NCI-H1436 treated with DMSO at 0.1 percent for 48 hours (cell line): ENCODE results near the gene ARID1B.

Source experiments
- DNase-seq: peaks from one replicate; lab custom pipeline; 2025; lab: John Stamatoyannopoulos, UW

The ARID1B gene

DNA sequence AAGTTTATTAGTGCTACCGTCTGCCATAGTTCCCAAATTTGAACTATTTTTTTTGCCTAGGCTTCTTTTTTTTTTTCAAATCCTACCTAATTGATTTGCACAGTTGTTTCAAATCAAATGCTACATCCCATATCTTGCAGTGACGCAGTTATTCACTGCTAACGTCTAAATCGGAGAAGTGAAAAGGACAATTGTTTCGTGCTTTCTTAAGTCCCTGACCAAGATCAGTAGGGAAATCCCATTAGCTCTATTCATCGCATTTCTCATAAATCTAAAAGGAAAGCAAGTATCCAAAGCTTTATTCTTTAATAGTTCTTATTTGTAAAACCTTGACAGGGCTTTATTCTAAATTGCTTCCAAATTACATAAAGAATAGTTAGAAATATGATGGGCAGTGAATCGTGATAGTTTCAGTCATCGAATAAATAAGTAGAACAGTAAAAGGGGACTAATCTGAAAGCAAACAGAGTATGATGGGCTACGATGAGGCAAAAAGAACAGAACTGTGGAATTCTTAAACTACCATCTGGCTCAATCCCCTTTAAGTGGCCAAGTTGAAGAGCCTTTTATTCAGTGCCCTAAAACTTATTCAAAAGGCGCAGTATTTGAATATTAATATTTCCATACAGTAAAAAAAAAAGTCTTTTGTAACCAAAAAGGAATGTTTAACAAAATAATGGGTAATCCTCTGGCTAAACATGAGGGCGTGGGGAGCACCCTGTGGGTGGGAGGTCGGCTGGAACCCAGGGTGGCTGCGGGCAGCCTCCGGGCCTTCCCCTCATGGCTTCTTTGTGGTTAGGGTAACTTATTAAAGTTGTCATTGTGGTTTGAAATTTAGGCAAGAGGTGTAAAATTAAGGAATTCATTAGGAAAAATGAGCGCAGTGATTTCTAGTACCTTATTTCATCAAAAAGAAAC is 3.0 kb upstream of the ARID1B start:
- DNase-seq = no peak

DNA sequence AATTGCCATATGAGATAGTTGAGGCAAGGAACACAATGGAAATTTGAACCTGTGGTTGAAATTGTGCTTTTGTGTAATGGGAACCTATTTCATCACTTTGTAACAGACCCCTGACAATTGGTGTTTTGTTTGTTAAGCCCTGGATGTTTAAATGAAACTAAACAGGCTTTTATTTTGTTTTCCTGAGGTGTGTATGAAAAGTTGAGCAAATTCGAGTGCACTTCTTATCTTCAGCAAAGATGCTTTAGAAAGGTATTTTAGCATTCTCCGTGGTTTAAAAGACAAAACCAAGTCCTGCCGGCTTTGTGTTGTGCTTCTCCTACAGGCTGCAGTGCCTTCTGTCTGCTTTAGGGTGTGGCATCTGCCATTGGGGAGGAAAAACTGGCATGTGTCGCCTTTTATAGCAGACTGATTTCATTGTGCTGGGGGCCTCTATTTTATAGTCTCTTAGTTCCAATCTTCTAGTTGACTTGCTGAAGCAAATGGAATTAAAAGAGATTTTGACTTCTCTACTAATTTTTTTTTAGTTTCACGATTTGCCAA is 2.2 kb upstream of the ARID1B start:
- DNase-seq = no peak

DNA sequence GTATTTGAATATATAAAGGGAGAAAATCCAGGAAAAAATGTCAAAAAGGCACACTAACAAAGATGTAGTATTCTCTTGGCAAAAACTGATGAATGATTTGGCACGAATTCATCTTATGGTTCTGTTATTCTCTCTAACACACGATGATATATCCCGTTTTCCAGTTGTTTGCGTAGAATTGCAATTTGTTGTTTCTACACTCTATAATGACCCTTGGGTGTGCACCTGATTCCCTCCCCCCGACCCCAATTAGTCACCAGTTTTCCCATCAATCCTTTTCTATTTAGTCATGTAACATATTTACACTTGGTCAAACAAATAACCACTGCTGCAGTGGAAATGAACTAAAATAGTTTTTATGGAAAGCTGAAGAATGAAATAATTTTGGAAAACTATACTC is 1.5 kb upstream of the ARID1B start:
- DNase-seq = no peak

DNA sequence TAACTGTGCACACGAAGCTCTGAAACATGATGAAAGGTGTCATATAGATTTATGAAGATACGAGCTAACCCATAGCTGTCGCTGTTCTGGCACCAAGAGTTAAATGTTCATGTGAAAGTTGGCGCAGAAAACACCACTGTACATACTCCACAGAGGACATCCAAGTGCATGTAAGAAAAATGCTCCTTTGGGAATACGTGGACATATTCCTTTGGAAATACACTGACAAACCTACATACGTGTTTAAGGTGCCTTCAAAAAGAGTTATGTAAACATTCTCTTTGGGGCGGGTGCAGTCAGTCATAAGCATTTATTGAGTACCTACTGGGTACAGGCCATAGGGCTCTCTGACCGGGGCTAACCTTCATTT is 723 bp upstream of the ARID1B start:
- no peak for DNase-seq

DNA sequence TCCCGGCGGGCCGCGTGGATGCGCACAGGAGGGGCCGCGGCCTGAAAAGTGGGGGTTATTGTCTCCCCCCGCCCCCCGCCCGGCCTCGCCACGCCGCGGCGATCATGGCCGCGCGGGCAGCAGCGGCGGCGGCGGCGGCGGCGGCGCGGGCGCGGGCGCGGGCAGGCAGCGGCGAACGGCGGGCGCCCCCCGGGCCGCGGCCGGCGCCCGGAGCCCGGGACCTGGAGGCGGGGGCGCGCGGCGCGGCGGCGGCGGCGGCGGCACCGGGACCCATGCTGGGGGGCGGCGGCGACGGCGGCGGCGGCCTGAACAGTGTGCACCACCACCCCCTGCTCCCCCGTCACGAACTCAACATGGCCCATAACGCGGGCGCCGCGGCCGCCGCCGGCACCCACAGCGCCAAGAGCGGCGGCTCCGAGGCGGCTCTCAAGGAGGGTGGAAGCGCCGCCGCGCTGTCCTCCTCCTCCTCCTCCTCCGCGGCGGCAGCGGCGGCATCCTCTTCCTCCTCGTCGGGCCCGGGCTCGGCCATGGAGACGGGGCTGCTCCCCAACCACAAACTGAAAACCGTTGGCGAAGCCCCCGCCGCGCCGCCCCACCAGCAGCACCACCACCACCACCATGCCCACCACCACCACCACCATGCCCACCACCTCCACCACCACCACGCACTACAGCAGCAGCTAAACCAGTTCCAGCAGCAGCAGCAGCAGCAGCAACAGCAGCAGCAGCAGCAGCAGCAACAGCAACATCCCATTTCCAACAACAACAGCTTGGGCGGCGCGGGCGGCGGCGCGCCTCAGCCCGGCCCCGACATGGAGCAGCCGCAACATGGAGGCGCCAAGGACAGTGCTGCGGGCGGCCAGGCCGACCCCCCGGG is 637 bp downstream of the ARID1B start:
- no peak for DNase-seq

DNA sequence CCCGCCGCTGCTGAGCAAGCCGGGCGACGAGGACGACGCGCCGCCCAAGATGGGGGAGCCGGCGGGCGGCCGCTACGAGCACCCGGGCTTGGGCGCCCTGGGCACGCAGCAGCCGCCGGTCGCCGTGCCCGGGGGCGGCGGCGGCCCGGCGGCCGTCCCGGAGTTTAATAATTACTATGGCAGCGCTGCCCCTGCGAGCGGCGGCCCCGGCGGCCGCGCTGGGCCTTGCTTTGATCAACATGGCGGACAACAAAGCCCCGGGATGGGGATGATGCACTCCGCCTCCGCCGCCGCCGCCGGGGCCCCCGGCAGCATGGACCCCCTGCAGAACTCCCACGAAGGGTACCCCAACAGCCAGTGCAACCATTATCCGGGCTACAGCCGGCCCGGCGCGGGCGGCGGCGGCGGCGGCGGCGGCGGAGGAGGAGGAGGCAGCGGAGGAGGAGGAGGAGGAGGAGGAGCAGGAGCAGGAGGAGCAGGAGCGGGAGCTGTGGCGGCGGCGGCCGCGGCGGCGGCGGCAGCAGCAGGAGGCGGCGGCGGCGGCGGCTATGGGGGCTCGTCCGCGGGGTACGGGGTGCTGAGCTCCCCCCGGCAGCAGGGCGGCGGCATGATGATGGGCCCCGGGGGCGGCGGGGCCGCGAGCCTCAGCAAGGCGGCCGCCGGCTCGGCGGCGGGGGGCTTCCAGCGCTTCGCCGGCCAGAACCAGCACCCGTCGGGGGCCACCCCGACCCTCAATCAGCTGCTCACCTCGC is 1.5 kb downstream of the ARID1B start:
- DNase-seq = no peak

DNA sequence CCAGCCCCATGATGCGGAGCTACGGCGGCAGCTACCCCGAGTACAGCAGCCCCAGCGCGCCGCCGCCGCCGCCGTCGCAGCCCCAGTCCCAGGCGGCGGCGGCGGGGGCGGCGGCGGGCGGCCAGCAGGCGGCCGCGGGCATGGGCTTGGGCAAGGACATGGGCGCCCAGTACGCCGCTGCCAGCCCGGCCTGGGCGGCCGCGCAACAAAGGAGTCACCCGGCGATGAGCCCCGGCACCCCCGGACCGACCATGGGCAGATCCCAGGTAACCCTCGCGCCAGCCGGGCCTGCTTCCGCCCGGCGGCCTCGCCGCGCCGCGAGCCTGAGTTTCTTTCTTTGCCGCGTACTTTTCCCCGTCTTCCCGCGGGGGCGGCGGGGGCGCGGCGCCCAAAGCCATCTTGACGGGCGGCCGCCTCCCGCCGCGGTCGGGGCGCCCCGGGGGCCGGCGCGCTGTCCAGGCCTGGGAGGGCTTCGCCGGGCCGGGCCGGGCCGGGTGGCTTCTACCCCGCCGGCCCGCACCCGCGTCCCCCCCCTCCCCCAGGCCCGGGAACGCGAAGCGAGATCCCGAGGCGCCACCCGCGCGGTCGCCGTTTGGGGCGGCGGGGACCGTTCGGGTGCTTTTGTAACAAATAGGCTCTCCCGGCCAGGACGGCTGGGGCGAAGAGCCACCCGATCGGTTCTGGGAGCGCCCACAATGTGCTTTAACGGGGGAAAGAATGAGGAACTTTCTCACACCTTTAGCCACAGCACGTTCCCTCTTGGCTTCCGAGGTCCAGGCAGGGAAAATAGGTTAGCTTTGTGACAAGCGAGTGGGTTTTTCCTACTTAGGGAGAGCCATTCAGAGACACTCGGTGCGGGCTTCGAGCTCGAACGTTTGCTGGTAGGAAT is 2.3 kb downstream of the ARID1B start:
- no peak for DNase-seq

DNA sequence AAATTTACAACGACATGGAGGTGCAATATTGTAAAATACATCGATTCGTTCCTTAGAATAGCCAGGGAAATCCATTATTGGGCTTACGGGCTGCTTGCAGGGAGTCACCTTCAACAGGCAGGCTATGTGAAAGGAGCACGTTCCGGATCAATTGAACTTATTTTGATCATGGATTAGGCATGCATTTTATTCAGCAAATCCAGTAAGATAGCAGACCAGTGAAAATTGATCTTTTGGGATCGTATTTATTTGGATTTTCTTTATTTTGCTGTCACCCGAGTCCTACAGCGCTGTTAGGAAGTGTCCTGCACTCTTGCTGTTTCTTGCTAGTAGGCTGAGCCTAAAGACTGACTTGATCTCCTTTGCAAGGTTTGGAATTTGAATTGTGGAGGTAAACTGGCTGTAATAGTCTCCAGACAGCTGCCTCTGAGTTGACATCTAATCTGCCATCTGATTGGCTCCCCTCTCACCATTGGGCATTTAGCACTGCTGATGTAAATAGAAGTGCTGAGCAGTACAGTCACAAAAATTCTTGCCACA is 3.0 kb downstream of the ARID1B start:
- peak; percentile 86 for DNase-seq

DNA sequence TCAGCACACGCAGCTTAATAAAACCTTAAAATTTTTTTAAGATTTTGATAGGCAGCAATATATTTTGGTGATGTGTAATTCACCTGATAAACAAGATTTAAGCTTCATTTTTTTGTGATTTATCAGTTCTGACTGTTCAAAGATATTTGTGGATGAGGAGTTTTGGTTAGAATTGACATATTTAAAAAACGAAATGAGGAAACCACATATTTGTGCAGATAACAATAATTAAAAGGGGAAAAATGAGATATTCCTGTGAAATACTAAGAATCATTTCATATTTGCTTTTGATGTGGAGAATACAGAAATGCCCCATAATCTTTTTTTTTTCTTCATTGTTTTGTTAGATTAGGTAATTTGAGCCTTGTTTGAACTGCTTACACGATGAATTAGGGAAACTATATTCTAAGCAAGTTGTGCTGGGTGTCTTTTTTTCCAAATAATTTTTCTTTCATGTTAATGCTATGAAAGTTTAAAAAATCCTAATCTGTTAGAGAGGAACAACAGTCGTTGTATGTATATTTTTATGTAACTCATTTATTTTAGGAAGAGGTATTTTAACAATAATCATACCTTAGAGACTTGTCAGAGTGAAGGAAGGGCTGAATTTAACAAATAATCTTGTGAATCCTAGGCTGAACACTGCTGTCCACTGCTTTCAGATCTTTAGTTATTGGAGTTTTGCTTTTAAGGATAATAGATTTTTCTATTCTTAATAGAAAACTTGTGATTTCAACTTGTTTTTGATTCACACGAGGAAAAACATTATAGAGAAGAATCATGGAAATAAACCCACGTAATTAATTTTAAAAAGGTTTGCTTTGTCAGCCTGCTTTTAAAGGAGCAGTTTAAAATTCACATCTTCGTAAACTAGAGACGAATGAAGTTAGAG is 4.0 kb downstream of the ARID1B start:
- DNase-seq = no peak

DNA sequence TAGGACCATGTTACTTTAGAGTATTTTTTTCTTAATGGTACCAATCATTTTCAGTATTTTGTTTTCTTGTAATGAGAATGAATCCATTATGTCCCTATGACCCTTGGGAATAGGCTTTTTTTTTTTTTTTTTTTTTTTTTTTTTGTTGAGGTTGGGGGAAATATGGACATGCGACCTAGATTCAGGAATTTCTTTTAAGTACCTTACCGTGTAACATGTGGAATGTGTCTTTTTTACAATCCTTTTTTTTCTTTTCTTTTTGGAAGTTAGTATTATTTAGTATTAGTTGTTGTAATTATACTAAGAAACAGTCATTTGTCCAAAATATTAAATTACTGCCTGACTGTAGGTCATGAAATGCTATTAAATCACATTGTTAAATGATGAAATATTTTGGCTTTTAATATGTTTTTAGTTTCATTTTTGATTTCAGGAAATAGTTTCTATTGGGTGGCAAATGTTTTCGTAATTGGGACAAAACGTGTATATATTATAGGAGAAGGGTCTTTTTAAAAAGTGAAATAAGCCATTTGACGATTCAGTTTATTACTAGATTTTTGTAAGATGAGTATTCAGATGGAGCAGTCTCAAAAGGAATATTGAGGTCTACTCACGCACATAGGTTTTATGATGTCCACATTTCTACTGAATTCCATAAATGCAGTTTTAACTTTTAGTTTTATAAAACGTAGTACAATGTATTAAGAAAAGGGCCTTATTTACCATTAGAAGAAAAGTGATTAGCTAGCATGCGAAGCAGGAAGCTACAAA is 4.9 kb downstream of the ARID1B start:
- no peak for DNase-seq

DNA sequence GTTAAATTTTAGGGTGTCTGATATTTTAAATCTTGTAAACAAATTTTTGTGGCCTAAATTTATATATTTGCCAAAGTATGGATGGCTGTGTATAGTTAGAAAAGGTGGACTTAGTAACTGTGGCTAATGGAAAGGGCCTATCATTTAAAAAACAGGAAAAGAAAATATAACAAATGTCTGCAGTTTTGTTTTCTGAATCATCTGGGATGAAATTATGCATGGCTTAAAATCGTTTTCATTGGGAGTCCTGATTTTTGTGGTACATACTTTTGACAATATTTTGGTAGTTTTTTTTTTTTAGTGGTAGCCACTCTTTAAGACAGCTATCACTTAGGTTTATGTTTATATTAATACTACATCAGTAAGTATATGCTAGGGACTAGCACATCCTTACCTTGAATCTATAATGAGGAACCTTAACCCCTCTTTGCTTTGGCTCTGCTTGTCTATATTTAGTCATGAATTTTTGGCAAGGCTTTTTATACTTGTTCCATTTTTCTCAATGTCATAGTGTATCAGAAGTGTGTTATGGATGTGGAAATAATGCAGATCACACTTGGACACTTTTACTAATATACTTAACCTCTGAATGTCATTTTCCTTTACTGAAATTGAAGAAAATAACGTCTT is 5.6 kb downstream of the ARID1B start:
- DNase-seq = no peak

DNA sequence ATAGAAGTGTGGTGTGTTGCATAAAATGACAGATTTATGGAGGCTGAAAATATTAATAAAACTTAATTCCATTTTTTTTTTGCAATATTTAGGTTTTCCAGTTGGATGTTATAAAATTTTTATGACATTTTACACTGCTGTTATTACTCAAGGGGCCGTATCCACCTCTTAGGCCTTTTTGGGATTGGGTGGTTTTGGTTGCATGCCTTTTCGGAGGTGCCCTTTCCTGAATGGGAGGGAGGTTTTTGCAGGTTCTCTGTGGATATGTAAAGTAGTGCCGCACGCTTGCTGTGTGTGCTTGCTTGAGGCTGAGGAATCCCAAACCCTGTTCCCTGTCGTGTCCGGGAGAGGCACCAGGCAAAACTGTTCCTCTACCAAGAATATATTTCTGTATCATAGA is 6.8 kb downstream of the ARID1B start:
- DNase-seq = no peak

DNA sequence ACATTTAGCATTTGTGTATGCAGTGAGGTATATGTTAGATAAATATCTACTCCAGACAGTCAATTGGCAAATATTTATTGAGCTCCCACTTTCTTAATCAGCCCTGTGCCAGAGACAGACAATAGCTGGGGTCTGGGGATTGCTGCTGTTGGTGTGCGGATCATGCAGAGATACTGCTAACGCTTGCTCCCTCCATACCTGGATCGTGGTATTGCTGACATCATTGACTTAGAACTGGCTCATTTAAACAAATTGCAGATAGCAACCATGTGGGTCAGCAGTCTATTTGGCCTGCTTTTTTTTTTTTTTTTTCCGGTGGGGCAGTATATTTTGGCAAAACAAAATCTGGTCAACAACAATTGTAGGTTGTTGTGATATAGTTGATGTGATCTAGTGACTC is 9.5 kb downstream of the ARID1B start:
- no peak for DNase-seq

DNA sequence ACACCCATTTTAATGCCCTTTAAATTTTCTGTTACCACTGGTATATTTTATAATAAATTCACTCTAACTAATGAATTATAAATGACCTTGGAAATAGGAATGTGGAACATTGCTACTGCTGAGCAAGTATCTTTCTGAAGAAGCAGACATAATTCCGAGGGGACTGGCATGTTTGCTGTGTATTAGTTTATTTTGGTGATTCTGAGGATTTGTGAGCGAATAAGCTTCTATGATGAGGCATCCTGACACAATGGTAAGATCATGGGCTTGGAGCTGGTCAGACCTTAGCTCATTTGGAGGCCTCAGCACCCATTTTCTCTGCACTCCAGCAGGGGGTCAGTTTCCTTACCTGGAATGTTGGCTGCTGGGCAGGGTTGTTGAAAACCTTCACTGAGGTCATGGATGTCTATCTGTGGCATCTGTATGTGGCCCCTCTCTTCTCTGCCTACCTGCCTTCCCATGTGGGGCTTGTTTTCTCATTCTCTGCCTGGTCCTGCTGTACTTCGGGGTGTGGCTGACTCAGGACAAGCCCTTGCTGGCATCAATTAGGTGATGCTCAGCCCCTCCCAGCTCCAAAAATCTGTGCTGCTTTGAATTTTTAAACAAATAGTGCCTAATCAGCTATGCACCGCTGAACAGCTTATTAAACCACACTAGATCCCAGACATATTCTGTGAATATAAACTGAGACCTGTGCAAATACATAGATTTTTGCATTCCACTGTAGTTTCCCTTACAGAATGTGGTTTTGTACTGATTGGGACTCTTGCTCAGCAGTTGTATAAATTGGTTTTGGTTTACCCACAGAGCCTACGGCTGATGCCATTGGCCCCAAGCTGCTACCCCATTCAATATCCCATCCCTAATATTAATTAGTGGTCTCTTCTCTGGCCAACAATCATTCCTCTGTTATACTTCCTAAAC is 10.7 kb downstream of the ARID1B start:
- DNase-seq = no peak

DNA sequence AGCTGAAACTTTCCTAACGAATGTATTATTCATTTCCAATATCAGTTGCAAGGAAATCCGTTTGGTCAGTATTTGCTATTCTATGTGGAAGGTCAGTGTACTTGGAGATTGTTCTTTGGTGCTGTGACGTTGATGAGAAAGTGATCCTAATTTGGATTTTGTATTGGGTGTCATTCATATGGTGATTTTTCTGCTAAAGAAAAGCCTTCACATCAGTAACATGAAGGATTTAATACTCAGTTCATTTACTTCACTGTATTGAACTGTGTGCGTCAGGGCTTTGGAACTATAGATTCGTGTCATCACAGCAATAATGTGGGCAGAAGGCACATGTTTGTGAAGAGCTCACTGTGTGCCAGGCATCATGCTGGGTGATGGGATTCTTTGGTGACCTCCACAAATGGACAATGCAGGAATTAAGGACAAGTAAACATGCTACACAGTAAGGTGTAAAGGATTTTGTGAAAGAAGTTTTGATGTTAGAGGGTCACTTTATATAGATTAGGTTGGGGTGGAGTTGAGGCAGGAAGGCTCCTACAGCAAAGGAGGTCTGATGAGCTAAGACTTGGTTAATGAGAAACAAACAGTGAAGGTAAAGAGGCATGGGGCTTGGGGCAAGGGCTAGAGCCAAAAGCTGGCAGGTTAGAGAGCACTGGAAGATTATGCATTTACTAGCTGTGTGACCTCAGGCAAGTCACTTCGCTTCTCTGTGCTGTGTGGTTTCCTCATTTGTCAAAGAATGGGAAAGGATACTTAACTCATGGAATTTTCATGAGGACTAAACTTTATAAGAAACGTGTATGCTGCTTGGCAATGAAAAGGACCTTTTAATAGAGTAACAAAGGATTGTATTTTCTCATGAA is 12.1 kb downstream of the ARID1B start:
- no peak for DNase-seq

DNA sequence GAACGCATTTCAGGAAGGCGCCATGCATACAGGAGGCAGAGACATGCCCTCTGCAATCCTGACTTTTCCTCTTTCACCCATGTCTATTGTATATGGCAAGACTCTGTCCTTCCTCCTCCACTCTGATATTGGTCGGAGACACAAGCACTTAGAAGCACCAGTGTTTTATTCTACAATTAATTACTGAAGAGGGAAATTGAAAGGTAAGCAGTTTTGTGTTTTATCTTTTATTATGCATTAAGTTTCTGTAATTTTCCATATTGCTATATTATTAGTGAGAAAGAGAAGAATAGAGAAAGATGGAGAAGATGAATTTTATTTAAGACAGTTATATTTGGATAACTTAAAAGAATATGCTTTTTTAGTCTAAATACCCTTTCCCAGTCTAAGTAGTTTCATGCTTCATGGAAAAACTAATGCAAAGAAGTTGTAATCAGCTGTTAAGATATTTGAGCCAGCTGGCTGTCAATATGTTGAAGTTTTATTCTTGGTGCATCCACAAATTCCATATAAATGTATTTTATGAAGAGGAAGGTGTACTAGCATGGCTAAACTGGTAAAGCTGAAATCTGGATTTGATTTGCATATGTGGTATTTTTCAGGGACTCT is 13.6 kb downstream of the ARID1B start:
- DNase-seq = no peak
